ENCODE data around the gene LLGL2.

Gene LLGL2

GRCh38 chr17:75521290-75521689, 4.2 kb upstream of the LLGL2 start:
- no peak for DNase-seq (ENCODE audit: low read depth in 1 of 2, low spot score in 1 of 2)

GRCh38 chr17:75521951-75522727, 3.4 kb upstream of the LLGL2 start:
- DNase-seq (ENCODE audit: low read depth in 1 of 2, low spot score in 1 of 2), result no peak

- no peak for DNase-seq (ENCODE audit: low read depth in 1 of 2, low spot score in 1 of 2)
Measured at GRCh38 chr17:75523647-75524046, 1.9 kb upstream of the LLGL2 start.

- no peak for DNase-seq (ENCODE audit: low read depth in 1 of 2, low spot score in 1 of 2)
Measured at GRCh38 chr17:75524269-75524969, 1.1 kb upstream of the LLGL2 start.

GRCh38 chr17:75525806-75526554, 483 bp downstream of the LLGL2 start:
- DNase-seq (ENCODE audit: low read depth in 1 of 2, low spot score in 1 of 2), result no peak

GRCh38 chr17:75526555-75527270, 1.2 kb downstream of the LLGL2 start:
- DNase-seq (ENCODE audit: low read depth in 1 of 2, low spot score in 1 of 2), result no peak

DNA sequence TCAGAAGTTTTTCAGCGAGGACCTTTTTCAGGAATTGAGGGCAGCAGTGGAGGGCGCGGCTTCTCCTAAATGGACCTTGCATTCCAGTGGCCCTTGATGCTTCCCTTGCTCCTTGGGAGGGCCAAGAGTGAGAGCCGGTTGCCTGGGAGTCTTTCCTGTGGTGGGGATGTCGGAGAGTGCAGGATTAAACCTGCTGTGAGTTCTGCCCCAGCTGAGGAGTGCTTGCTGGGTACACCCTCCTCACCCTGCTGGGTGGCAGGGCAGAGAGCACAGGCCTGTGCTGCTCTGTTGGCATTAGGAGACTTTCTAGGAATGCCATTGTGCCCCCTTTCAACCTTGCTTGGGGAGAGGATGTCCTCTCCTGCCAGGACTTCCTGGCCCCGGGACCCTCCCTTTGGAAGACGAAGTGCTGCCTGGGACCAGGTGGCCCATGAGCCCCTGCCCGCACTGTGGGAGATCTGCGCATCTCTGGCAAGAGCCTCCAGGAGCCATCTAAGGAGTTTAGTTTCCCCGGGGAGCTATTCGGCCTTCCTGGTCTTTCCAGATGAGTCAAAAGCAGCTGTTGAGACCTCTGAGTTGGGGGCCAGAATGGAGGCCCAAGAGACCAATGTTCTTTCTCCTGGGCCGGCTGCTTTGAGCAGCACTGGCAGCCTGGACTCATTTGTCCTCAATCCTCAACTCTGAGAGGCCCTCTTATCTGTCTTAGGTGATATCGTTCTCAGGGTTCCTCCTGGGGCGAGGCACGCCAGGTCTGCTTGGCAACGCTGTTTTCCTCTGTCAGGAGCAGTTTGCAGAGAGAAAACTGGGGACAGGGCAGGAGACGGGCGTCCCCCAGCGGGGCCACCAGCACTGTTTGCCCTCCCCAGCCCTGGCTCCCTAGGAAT, 5.6 kb downstream of the LLGL2 start:
- no peak for DNase-seq (ENCODE audit: low read depth in 1 of 2, low spot score in 1 of 2)

GRCh38 chr17:75531721-75532072, 6.2 kb downstream of the LLGL2 start:
- no peak for DNase-seq (ENCODE audit: low read depth in 1 of 2, low spot score in 1 of 2)

DNA sequence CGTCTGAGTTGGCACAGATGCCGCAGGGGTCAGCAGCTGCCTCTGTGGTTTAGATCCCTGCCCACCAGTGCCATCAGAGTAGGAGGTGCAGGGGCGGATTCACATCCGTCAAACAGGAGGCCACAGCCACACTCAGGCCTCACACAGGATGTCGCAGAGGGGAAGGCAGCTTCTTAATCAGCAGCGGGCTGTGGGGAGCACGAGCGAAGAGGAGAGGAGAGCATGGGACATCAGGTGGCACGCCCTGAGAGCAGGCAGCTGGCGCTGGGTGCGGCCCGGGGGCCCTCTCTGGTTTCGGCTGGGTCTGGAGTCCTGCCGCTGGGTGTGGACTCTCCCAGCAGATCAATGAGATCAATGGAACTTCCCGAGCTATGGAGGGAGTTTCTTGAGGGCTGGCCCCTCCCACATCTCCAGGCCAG, 9.6 kb downstream of the LLGL2 start:
- peak; percentile 18 to 34 for DNase-seq (ENCODE audit: low read depth in 1 of 2, low spot score in 1 of 2)

DNA sequence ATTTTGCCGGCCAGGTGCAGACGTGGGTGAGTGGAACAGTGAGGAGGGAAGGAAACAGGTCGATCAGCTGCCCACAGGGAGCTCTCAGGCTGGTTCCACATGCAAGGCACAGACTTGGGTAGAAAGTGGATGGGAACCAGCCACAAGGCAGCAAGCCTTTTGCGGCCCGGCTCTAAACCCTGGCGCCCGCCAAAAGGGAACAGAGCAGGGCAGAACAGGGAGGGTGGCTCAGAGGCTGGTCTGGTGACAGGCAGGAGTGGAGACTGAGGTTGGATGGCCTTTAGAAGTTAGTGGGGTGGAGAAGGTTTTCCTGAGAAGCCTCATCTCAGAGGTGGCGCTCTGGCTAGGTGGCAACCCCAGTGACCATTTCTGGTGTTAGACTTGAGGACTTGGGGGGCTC, 10.4 kb downstream of the LLGL2 start:
- no peak for DNase-seq (ENCODE audit: low read depth in 1 of 2, low spot score in 1 of 2)

GRCh38 chr17:75536366-75536765, 10.9 kb downstream of the LLGL2 start:
- DNase-seq (ENCODE audit: low read depth in 1 of 2, low spot score in 1 of 2), result no peak

DNA sequence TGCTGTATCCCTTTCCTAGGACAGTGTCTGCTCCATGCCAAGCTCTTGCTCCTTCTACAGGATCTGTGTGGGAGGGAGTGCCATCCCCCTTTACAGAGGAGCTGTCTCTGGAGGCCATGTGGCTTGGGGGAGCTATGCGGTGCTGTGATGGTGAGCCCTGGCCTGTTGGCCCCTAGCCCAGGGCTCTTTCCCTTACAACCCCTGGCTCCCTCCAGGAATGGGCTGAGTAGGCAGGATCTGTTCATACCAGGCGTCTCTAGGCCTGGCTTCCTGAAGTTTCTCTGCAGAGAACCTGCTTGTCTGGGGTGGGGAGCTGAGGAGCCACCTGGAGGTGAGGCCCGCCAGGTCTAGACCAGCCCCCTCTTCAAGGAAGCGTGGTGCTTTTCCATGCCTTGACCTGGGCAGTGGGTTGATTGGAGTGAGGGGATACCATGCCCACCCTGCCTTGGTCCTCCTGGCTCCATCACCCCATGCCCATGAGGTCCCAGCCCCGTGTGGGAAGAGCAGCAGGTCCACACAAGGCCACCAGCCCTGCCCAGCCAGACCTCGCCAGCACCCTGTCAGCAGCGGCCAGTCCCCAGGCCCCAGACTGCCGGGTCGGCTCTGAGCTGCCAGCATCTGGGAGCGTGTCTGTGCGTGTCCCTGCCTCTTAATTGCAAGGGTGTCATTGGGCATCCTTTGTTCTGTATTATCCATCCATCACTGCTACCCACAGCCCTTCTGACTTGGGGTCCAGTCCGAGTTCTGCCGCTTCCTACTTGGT, 14.7 kb downstream of the LLGL2 start:
- no peak for DNase-seq (ENCODE audit: low read depth in 1 of 2, low spot score in 1 of 2)

DNA sequence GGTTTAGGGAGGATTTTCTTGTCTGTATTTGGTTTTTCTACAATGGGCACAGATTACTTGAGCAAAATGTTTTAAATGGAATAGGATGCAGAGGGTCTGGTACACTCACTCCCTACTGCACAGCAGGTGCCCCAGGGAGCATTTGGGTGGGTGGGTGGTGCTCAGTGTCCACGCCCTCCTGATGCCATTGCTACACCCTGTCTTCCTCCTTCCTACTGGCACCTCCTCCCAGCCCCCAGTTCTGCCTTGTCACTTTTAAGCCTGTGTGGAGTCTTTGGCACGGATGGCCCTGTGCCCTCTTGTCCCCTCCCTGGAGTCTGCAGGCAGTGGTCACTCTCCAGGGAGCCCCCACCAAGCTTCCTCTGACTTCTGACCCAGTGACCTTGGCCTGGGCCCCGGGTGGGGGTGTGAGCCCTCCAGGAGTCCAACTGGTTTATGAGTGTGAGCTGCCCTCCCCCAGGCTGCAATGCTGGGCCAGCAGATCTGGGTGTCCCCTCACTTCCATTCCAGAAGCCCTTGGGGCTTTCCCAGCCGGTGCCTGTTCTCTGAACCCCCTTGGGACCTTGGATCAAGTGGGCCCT, 15.5 kb downstream of the LLGL2 start:
- no peak for DNase-seq (ENCODE audit: low read depth in 1 of 2, low spot score in 1 of 2)

GRCh38 chr17:75542229-75542628, 16.7 kb downstream of the LLGL2 start:
- no peak for DNase-seq (ENCODE audit: low read depth in 1 of 2, low spot score in 1 of 2)

- no peak for DNase-seq (ENCODE audit: low read depth in 1 of 2, low spot score in 1 of 2)
Measured at GRCh38 chr17:75542728-75543336, 17.3 kb downstream of the LLGL2 start.

- DNase-seq (ENCODE audit: low read depth in 1 of 2, low spot score in 1 of 2), result no peak
Measured at GRCh38 chr17:75544250-75544649, 18.8 kb downstream of the LLGL2 start.

GRCh38 chr17:75546181-75546580, 20.7 kb downstream of the LLGL2 start:
- no peak for DNase-seq (ENCODE audit: low read depth in 1 of 2, low spot score in 1 of 2)

DNA sequence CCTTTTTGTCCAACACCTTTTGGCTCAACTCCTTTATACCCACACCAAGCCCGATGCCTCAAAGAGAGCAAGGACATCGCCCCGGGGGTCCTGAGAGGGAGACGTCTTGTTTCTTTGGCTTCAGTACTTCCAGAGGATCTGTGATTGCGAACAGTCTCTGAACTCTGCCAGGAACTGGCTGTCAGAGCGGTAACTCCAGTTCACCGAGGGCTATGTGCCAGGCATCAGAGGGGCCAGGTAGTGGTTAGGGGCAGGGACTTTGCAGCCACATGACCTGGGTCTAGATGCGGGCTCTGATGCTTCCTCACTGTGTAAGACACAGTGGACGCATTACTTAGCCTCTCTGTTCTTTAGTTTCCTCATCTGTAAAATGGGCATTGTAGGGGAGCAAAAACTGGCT, 21.6 kb downstream of the LLGL2 start:
- no peak for DNase-seq (ENCODE audit: low read depth in 1 of 2, low spot score in 1 of 2)

- no peak for DNase-seq (ENCODE audit: low read depth in 1 of 2, low spot score in 1 of 2)
Measured at GRCh38 chr17:75548813-75549212, 23.3 kb downstream of the LLGL2 start.
